ENCODE results near the gene RASA4B.

RASA4B gene

DNA sequence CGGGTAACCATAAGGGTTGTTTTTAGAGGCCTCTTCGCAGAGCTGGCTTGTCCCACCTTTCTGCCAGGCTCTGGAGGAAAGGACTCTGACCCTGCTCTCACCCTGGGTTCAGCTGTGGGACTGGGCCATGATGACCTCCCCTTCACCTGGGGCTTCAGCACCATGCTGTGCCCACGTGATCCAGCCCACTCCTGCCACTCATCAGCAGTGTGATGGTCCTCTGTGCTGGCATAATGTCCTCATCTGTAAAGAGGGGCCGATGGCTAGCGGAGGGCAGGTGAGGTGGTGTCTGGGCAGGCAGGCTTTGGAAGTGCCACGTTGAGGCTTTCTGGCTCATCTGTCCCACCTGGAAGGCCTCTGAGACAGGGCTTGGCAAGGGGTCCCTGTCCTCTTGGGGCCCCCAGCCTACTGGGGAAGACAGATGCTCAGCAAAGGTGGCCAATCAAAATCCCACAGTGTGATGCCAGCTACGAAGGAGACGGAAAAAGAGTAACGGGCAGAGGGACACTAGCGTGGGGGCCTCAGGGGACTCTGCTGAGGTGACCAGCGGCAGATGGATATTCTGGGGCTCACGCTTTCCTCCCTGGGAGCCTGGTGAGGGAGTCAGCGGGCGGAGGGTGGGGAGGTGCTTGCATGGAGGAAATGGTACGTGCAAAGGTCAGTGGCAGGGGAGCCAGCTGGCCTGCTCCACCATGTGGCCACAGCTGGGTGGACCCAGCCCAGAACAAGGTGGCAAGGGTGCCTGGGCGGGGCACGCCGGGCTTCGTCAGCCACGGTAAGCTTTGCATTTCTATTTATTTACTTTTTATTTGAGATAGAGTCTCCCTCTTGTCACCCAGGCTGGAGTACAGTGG is 47.4 kb downstream of the RASA4B start:
- peaks cover 20% of the 10 kb centered on the region for H3K4me1 Mint-ChIP-seq (ENCODE audit: low read depth)
- no peak overlapping the region for H3K4me3 Mint-ChIP-seq
- DNase-seq, result no peak
- no peaks in the 10 kb centered on the region for H3K27me3 Mint-ChIP-seq
- peaks cover 64% of the 10 kb centered on the region for H3K36me3 Mint-ChIP-seq (ENCODE audit: low read depth)
- no peaks in the 10 kb centered on the region for H3K9me3 Mint-ChIP-seq
- peak overlapping the region; percentile 38 for H3K27ac Mint-ChIP-seq

DNA sequence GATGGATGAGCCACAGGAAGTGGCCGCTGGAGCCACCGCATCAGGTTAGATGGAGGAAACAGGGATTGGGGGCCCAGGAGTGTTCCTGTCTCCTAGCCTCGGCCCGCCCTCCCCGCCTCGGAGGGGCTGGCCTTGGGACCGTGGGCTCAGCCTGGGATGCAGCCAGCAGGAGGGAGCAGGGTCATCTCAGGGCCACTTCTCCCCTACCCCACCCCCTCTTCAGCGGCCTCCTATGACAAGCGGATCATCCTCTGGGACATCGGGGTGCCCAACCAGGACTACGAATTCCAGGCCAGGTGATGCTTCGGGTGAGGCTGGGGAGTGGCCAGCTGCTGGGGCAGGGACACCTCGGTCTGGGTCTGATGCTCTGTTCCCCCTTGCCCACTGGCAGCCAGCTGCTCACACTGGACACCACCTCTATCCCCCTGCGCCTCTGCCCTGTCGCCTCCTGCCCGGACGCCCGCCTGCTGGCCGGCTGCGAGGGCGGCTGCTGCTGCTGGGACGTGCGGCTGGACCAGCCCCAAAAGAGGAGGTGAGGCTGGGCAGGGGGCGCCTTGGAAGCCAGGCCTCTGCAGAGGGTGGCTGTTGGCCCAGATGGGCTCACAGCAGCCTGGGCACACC is 48.1 kb downstream of the RASA4B start:
- H3K4me1 Mint-ChIP-seq (ENCODE audit: low read depth), result peaks cover 20% of the 10 kb centered on the region

GRCh38 chr7:102468478-102469350 is 48.9 kb downstream of the RASA4B start:
- no peaks in the 10 kb centered on the region for H3K9me3 Mint-ChIP-seq
- no peaks in the 10 kb centered on the region for H3K27me3 Mint-ChIP-seq
- H3K27ac Mint-ChIP-seq, result no peak overlapping the region
- peak; percentile 27 for DNase-seq
- no peak overlapping the region for H3K4me3 Mint-ChIP-seq
- peaks cover 68% of the 10 kb centered on the region for H3K36me3 Mint-ChIP-seq (ENCODE audit: low read depth)
- peaks cover 25% of the 10 kb centered on the region for H3K4me1 Mint-ChIP-seq (ENCODE audit: low read depth)

More for the DNA sequence above, 48.1 kb downstream of the RASA4B start:
- Mint-ChIP-seq H3K4me3 (no peak overlapping the region), H3K27me3 (no peaks in the 10 kb centered on the region), H3K9me3 (no peaks in the 10 kb centered on the region), H3K36me3 (ENCODE audit: low read depth) (peaks cover 65% of the 10 kb centered on the region), H3K27ac (no peak overlapping the region)
- DNase-seq, result no peak

DNA sequence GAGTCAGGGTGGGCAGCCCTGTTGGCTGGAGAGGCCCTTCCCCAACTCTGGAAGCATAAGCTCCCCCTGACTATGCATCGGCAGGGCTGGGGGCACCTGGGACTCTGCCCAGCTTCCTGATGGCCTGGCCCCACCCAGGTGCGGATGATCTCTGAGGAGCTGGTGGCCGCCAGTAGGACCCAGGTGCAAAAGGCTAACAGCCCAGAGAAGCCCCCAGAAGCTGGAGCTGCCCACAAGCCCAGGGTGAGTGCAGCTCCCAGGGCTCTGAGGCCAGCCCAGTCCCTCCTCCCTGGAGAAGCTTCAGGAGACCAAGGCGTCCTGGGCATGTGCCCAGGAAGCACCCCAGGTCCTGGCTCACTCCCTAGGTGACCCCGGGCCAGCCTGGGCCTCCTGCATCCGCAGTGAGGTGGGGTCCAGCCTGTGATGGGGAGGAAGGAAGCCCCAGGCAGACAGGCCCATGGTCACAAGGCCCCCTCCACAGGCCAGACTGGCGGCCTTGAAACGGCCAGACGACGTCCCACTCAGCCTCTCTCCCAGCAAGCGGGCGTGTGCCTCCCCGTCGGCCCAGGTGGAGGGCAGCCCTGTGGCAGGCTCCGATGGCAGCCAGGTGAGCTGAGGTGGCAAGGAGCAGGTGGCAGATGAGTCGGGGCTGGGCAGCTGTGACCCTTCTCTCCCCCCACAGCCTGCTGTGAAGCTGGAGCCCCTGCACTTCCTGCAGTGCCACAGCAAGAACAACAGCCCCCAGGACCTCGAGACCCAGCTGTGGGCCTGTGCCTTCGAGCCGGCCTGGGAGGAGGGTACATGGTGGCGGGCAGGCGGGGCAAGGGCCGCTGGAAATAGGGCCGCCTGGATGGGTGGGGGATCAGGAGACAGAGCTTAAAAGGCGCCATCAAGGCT is 49.7 kb downstream of the RASA4B start:
- H3K27ac Mint-ChIP-seq, result no peak overlapping the region

GRCh38 chr7:102466097-102466496 is 51.5 kb downstream of the RASA4B start:
- Mint-ChIP-seq H3K9me3 (no peaks in the 10 kb centered on the region), H3K27me3 (no peaks in the 10 kb centered on the region), H3K27ac (peak overlapping the region; percentile 55), H3K4me1 (ENCODE audit: low read depth) (peaks cover 36% of the 10 kb centered on the region), H3K36me3 (ENCODE audit: low read depth) (peaks cover 57% of the 10 kb centered on the region), H3K4me3 (peak overlapping the region; percentile 96)
- no peak for DNase-seq

More for the DNA sequence above, 49.7 kb downstream of the RASA4B start:
- Mint-ChIP-seq H3K4me1 (ENCODE audit: low read depth) (peaks cover 29% of the 10 kb centered on the region), H3K36me3 (ENCODE audit: low read depth) (peaks cover 60% of the 10 kb centered on the region), H3K27me3 (no peaks in the 10 kb centered on the region), H3K9me3 (no peaks in the 10 kb centered on the region), H3K4me3 (no peak overlapping the region)
- DNase-seq, result peak; percentile 27

DNA sequence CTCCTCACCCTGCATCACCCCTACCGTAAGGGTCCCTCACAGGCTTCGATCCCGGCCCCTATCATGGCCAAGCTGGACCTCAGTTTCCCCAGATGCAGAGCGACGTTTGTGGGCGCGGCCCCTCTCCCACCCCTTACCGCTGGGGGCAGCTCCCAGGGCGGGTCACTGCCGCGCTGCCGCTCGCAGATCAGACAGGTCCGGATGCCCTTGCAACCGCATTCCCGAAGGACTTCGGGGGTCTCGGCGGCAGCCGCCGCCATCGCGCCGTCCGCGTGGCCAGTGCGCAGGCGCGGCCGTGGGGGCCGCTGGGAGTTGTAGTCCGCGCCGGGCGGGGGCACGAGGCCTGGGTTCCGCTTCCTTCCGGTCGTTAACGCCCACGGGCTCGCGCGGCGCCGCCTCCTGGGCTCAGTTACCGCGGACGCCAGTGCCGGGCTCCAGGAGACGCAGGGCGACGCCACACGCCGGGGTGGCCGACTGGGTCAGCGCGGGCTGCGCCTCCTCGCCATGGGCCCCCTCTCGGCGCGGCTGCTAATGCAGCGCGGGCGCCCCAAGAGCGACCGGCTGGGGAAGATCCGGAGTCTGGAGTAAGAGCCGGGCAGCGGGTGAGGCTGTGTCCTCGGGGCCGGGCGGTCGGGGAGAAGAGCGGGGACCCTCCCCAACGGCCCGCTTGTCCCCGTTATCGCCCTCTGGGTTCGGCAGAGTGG is 52.8 kb downstream of the RASA4B start, which contains the start of the genes ALKBH4 and LRWD1:
TSS of gene ALKBH4 (minus strand) at position 287 of the 704 bp plus-strand sequence. CDS start at position 260, 27 bp downstream.
TSS of gene LRWD1 (plus strand) at position 408 of the 704 bp plus-strand sequence. CDS start at position 505, 97 bp downstream.
- peak within 1 kb of the TSS; percentile 92 for H3K27ac Mint-ChIP-seq
- H3K4me1 Mint-ChIP-seq (ENCODE audit: low read depth), result peaks cover 40% of the 10 kb centered on the region
- H3K36me3 Mint-ChIP-seq (ENCODE audit: low read depth), result peaks cover 50% of the 10 kb centered on the region
- H3K4me3 Mint-ChIP-seq, result peak within 1 kb of the TSS; percentile 96
- DNase-seq, result peak; percentile 98
- H3K27me3 Mint-ChIP-seq, result no peaks in the 10 kb centered on the region
- H3K9me3 Mint-ChIP-seq, result no peaks in the 10 kb centered on the region

GRCh38 chr7:102463841-102464576 is 53.6 kb downstream of the RASA4B start:
- Mint-ChIP-seq H3K27ac (peak overlapping the region; percentile 92), H3K9me3 (no peaks in the 10 kb centered on the region), H3K4me3 (peak overlapping the region; percentile 96), H3K4me1 (ENCODE audit: low read depth) (peaks cover 40% of the 10 kb centered on the region), H3K36me3 (ENCODE audit: low read depth) (peaks cover 52% of the 10 kb centered on the region), H3K27me3 (no peaks in the 10 kb centered on the region)
- DNase-seq, result no peak

DNA sequence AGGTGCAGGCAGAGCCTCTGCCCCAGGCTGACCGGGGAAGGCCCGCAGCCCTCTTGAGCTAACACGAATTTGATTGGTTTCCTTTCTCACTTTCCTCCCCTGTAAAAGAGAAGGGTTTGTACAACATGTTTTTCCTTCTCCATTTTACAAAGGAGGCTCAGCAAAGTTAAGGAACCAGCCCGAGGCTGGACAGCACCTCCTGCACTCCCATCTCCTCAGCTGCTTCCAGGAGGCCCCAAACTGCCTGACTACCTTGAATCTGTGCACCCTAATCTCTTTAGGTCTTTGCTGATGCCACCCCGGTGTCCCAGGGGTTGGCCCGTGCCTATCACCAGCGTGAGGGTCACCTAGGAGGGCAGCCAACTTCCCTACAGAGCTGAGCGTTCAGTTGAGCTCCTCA is 57.1 kb downstream of the RASA4B start:
- H3K4me3 Mint-ChIP-seq, result no peak overlapping the region
- peak overlapping the region; percentile 33 for H3K27ac Mint-ChIP-seq
- peaks cover 59% of the 10 kb centered on the region for H3K36me3 Mint-ChIP-seq (ENCODE audit: low read depth)
- H3K27me3 Mint-ChIP-seq, result no peaks in the 10 kb centered on the region
- no peaks in the 10 kb centered on the region for H3K9me3 Mint-ChIP-seq
- peaks cover 20% of the 10 kb centered on the region for H3K4me1 Mint-ChIP-seq (ENCODE audit: low read depth)
- DNase-seq, result no peak

GRCh38 chr7:102459221-102459844 is 58.2 kb downstream of the RASA4B start:
- Mint-ChIP-seq H3K27ac (peak overlapping the region; percentile 44), H3K36me3 (ENCODE audit: low read depth) (peaks cover 58% of the 10 kb centered on the region), H3K4me1 (ENCODE audit: low read depth) (peaks cover 19% of the 10 kb centered on the region), H3K27me3 (no peaks in the 10 kb centered on the region), H3K4me3 (no peak overlapping the region), H3K9me3 (no peaks in the 10 kb centered on the region)
- DNase-seq, result no peak

- Mint-ChIP-seq H3K27ac (no peak overlapping the region), H3K4me1 (ENCODE audit: low read depth) (peaks cover 6% of the 10 kb centered on the region), H3K27me3 (no peaks in the 10 kb centered on the region), H3K9me3 (no peaks in the 10 kb centered on the region), H3K36me3 (ENCODE audit: low read depth) (peaks cover 48% of the 10 kb centered on the region), H3K4me3 (no peak overlapping the region)
- no peak for DNase-seq
Measured at GRCh38 chr7:102457352-102457924, 60.1 kb downstream of the RASA4B start.

DNA sequence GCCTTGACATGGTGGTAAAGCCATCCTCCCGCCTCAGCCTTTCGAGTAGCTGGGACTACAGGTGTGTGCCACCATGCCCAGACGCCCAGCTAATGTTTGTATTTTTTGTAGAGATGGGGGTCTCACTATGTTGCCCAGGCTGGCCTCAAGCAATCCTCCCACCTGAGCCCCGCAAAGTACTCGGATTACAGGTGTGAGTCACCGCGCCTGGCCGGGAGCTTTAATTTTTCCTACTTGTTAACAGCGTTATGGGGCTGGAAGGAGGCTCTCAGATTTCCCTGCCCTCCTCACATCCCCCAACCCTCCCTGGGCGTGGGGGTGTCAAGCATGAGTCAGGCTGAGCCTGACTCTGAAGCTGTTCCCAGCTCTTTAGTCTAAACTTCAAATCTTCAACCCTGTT is 61.2 kb downstream of the RASA4B start:
- peaks cover 3% of the 10 kb centered on the region for H3K4me1 Mint-ChIP-seq (ENCODE audit: low read depth)
- H3K27me3 Mint-ChIP-seq, result no peaks in the 10 kb centered on the region
- no peaks in the 10 kb centered on the region for H3K9me3 Mint-ChIP-seq
- H3K4me3 Mint-ChIP-seq, result no peak overlapping the region
- DNase-seq, result no peak
- peaks cover 40% of the 10 kb centered on the region for H3K36me3 Mint-ChIP-seq (ENCODE audit: low read depth)
- H3K27ac Mint-ChIP-seq, result no peak overlapping the region

DNA sequence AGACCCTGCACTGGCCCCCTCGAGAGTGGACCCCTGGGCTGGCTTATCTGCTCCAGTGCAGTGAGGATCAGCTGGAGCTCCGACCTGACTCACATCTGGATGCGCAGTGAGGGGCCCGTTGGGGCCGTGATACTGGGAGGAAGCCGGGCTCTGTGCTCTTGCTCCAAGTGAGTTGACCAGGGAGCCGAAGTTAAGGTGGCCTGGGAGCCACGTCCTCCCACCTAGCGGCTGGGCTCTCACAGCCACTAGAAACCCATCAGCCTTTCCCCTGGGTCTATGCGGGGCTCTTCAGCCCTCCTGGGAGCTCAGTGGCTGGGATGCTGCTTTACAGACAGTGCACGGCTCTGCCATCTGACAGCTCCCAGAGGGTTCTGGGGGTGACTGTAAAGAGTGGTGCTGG is 62.0 kb downstream of the RASA4B start:
- H3K27me3 Mint-ChIP-seq, result no peaks in the 10 kb centered on the region
- no peak overlapping the region for H3K27ac Mint-ChIP-seq
- peaks cover 38% of the 10 kb centered on the region for H3K36me3 Mint-ChIP-seq (ENCODE audit: low read depth)
- H3K4me1 Mint-ChIP-seq (ENCODE audit: low read depth), result peaks cover under 1% of the 10 kb centered on the region
- H3K9me3 Mint-ChIP-seq, result no peaks in the 10 kb centered on the region
- no peak overlapping the region for H3K4me3 Mint-ChIP-seq
- DNase-seq, result no peak

Measured in activated T-cell treated with anti-CD3 and anti-CD28 coated beads, Interleukin-2, amount 50 U/mL, for 24 hours (primary cell).